A673 (cell line): ENCODE measurements around the gene RIT2. TPM values are rescaled to one million over a fixed set of nuclear protein-coding genes. Genes with fewer than 3 reads are reported as not detected.

Experiments used
- BruUV-seq: library from RNA; stranded (reverse); fragments of 400-500 nt; replicated peaks from 2 replicates; lab custom pipeline; 2021; lab: Mats Ljungman, UMichigan
- CTCF ChIA-PET: fragments of 300-600 bp; sonication (Branson Sonifier 250); formaldehyde crosslinking; loops from one replicate; lab custom pipeline; 2022; ENCODE audit warnings: antibody characterized with exemption; lab: Charles Lee
- POLR2A ChIA-PET: fragments of 300-600 bp; sonication (Branson Sonifier 250); formaldehyde crosslinking; loops from one replicate; lab custom pipeline; 2022; ENCODE audit warnings: antibody characterized with exemption; ENCODE audit not compliant: low non-redundant PET; lab: Charles Lee
- DNase-seq: peaks from one replicate; pipeline ENCODE4 v3.0.0-alpha.2; 2015; ENCODE audit warnings: low spot score
- H3K27ac ChIP-seq: fragments of 200-600 bp; sonication (generic); 2 replicates; pipeline ENCODE4 v1.5.1; 2016; ENCODE audit warnings: mixed run types, low read depth, mild to moderate bottlenecking, mixed read lengths, antibody characterized with exemption, low read length; ENCODE audit not compliant: poor library complexity, severe bottlenecking
- H3K27me3 ChIP-seq: fragments of 200-600 bp; sonication (generic); replicated peaks from 2 replicates; pipeline ENCODE4 v1.6.1; 2017; ENCODE audit warnings: mixed run types, low read depth, mild to moderate bottlenecking, mixed read lengths, antibody characterized with exemption, low read length; ENCODE audit not compliant: insufficient read depth, poor library complexity
- H3K36me3 ChIP-seq: fragments of 200-600 bp; sonication (generic); 2 replicates; pipeline ENCODE4 v1.6.1; 2016; ENCODE audit warnings: mixed run types, mild to moderate bottlenecking, mixed read lengths, antibody characterized with exemption, low read length; ENCODE audit not compliant: insufficient read depth, poor library complexity, severe bottlenecking
- H3K4me1 ChIP-seq: fragments of 200-600 bp; sonication (generic); 2 replicates; pipeline ENCODE4 v1.6.1; 2017; ENCODE audit warnings: mixed run types, mild to moderate bottlenecking, mixed read lengths, antibody characterized with exemption, low read length; ENCODE audit not compliant: insufficient read depth, poor library complexity, severe bottlenecking
- H3K4me3 ChIP-seq: fragments of 200-600 bp; sonication (generic); 2 replicates; pipeline ENCODE4 v1.5.1; 2016; ENCODE audit warnings: low read depth, mixed run types, mild to moderate bottlenecking, mixed read lengths, low read length; ENCODE audit not compliant: poor library complexity, severe bottlenecking
- H3K9me3 ChIP-seq: fragments of 200-600 bp; sonication (generic); 2 replicates; pipeline ENCODE4 v1.6.1; 2016; ENCODE audit warnings: mixed run types, low read depth, mild to moderate bottlenecking, mixed read lengths, antibody characterized with exemption, low read length; ENCODE audit not compliant: poor library complexity, severe bottlenecking
- EZH2 ChIP-seq: fragments of 200-600 bp; sonication (generic); IDR thresholded peaks from 2 replicates; pipeline ENCODE4 v1.6.1; 2017; ENCODE audit warnings: borderline replicate concordance, low read depth, mild to moderate bottlenecking, mixed read lengths, antibody characterized with exemption, low read length; ENCODE audit not compliant: poor library complexity, severe bottlenecking
- intact Hi-C: fragments of 100-400 bp; cut with micrococcal nuclease; formaldehyde crosslinking; loops from one replicate; pipeline ENCODE4 v1.10.0; 2022; ENCODE audit not compliant: unreplicated experiment
- total RNA-seq: library from RNA; stranded (reverse); gene quantifications from 2 replicates; pipeline ENCODE4 v1.2.3, GENCODE V29; 2021
- TF ChIP-seq, protein P1 (sequence below): fragments of 300-800, 200-600 bp; sonication (generic); conservative IDR thresholded peaks from 2 replicates; pipeline ENCODE4 v1.5.1; 2017; ENCODE audit warnings: low read depth, mild to moderate bottlenecking, antibody characterized with exemption, low read length, moderate library complexity, mixed read lengths

RIT2 gene
- total RNA-seq, 1 experiment from 2014 or later = not detected

DNA sequence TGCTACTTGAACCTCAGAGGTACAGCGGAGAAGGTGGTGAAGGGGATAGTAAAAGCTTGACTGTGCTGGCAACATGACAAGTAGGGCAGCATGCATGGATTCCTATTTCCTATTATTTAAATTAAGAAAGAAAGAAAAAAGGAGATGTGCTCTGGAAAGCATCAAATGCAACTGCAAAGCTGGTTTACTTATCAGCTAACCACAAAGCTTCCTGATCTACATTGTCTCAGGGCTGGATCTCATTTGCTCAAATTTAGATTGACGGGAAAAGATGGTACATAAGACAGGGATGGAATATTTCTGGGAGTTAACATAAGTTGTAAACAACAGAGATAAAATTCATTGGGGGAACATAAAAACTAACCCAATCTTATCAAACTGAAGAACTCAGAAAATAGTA, 178.0 kb downstream of the RIT2 start:
- Histone ChIP-seq H3K36me3 (no peaks in the 10 kb centered on the region), H3K27me3 (no peaks in the 10 kb centered on the region), H3K4me1 (no peaks in the 10 kb centered on the region), H3K27ac (no peak overlapping the region), H3K4me3 (no peak overlapping the region), H3K9me3 (no peaks in the 10 kb centered on the region)
- BruUV-seq = no TSS peak
- CTCF ChIA-PET = no interaction called here
- no peak for DNase-seq
- TF ChIP-seq EZH2 = no peak
- TF ChIP-seq, protein P1, sequence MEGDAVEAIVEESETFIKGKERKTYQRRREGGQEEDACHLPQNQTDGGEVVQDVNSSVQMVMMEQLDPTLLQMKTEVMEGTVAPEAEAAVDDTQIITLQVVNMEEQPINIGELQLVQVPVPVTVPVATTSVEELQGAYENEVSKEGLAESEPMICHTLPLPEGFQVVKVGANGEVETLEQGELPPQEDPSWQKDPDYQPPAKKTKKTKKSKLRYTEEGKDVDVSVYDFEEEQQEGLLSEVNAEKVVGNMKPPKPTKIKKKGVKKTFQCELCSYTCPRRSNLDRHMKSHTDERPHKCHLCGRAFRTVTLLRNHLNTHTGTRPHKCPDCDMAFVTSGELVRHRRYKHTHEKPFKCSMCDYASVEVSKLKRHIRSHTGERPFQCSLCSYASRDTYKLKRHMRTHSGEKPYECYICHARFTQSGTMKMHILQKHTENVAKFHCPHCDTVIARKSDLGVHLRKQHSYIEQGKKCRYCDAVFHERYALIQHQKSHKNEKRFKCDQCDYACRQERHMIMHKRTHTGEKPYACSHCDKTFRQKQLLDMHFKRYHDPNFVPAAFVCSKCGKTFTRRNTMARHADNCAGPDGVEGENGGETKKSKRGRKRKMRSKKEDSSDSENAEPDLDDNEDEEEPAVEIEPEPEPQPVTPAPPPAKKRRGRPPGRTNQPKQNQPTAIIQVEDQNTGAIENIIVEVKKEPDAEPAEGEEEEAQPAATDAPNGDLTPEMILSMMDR = no peak
- POLR2A ChIA-PET = no interaction called here
- intact Hi-C loops = no loop called here

DNA sequence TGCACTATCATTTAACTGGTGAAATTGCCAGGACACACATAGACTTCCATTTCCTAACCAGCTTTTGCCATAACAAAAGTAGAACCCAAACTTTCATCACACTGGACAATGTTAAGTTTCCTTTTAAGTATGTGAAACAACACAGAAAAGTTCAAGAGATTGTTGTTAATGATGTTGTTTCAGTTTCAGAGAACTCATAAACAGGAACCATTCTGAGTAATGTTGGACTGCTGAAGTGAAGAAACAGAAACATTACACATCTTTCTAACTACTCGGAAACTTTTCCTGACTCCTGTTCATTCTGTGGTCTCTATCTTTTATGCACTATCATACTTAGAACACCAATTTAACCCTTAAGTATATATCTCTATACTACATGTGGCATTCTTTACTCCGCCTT, 179.2 kb downstream of the RIT2 start:
- Histone ChIP-seq H3K9me3 (no peaks in the 10 kb centered on the region), H3K36me3 (no peaks in the 10 kb centered on the region), H3K27ac (no peak overlapping the region), H3K4me3 (no peak overlapping the region), H3K27me3 (no peaks in the 10 kb centered on the region), H3K4me1 (no peaks in the 10 kb centered on the region)
- BruUV-seq = no TSS peak
- CTCF ChIA-PET = no interaction called here
- intact Hi-C loops = no loop called here
- POLR2A ChIA-PET = no interaction called here
- TF ChIP-seq, protein P1 = no peak
- no peak for TF ChIP-seq EZH2
- DNase-seq = no peak

DNA sequence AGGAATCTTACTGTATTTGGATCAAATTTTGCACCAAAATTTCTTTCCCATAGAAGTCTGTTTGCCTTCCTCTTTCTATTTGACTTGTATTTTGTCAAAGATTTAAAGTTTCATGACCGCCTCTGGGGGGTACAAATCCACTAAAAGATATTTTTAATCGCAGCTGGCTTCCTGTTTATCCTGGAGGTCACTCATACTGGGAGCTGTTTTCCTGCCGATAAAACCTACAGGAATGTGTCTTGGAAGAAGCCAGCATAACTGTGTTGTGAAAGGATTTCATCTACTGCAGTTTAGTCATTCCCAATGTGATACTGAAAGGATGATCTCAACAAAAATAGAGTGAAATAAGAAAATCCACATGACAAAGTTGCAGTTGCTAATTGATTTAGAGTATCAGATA, 184.0 kb downstream of the RIT2 start:
- POLR2A ChIA-PET = no interaction called here
- H3K9me3 ChIP-seq = no peaks in the 10 kb centered on the region
- no peak for DNase-seq
- H3K4me3 ChIP-seq = no peak overlapping the region
- CTCF ChIA-PET = no interaction called here
- no TSS peak for BruUV-seq
- intact Hi-C loops = no loop called here
- TF ChIP-seq, protein P1 = no peak
- no peak for TF ChIP-seq EZH2
- H3K36me3 ChIP-seq = no peaks in the 10 kb centered on the region
- no peak overlapping the region for H3K27ac ChIP-seq
- H3K27me3 ChIP-seq = no peaks in the 10 kb centered on the region
- no peaks in the 10 kb centered on the region for H3K4me1 ChIP-seq
